NK-92 treated with Interleukin-12 subunit alpha and Interleukin-12 subunit beta, amount 100 ng/mL, for 24 hours (cell line): ENCODE data around the gene SPANXN3.
"Not testable (repeated sequence)": the region's sequence is repeated elsewhere in the genome, so short reads cannot be mapped to it uniquely, and the experiment has no call there.

Experiments used
- DNase-seq: peaks from one replicate; lab custom pipeline; 2025; lab: John Stamatoyannopoulos, UW

The SPANXN3 gene, protein sequence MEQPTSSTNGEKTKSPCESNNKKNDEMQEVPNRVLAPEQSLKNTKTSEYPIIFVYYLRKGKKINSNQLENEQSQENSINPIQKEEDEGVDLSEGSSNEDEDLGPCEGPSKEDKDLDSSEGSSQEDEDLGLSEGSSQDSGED

DNA sequence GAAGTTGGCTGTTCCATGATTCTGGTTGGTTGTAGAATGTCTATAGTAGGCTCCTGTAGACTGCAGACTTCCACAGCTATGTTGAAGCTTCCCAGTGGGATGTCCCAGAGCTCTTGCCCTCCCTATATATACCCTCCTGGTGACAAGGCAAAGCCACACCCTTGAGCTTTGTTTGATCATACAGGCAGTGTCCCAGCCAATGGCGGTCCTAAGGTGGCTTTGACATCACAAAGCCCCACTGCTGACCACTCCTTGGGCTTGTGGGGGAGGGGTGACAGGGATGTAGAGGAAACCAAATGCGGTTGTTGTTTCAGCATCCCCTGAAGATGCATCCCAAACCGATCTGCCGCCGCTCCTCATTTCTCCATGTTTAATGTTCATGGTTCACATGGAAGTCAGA, at the start of gene SPANXN3:
Gene SPANXN3 (minus strand): TSS at position 101 of the 400 bp plus-strand sequence. CDS start 84 bp downstream, at position 17.
- DNase-seq = not testable (repeated sequence)

- no peak for DNase-seq
Observed at GRCh38 chrX:143536176-143536575, 18.9 kb upstream of the SPANXN3 start.

GRCh38 chrX:143502196-143502595, 15.1 kb downstream of the SPANXN3 start:
- not testable (repeated sequence) for DNase-seq

- no peak for DNase-seq
Observed at GRCh38 chrX:143500751-143501150, 16.5 kb downstream of the SPANXN3 start.

- DNase-seq = no peak
Observed at GRCh38 chrX:143486105-143486504, 31.2 kb downstream of the SPANXN3 start.

GRCh38 chrX:143476751-143477150, 40.5 kb downstream of the SPANXN3 start:
- DNase-seq = no peak

DNA sequence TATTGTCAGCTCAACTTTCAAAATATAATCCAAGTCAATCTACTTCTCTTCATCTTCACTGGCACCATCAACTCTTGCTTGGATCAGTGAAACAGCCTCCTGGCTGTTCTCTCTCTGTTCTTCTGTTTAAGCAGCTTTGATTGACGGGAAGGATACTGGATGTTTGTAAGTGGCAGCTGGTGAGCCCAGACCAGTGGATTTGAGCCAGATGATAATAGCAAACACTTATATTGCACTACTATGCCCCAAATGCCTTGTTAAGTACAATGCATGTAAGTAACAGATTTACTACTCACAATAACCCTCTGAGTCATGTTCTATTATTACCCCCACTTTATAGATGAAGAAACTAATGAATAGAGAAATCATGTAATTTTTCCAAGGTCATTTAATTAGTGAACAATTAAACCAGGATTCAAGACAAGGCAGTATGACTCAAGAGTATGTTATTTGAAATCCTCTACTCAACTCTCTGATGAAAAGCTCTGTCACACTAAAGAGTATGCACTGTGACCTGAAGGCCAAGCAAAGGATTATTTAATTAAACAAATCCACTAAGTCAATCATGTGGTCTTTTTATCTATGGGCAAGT, 44.8 kb downstream of the SPANXN3 start:
- DNase-seq = no peak

DNA sequence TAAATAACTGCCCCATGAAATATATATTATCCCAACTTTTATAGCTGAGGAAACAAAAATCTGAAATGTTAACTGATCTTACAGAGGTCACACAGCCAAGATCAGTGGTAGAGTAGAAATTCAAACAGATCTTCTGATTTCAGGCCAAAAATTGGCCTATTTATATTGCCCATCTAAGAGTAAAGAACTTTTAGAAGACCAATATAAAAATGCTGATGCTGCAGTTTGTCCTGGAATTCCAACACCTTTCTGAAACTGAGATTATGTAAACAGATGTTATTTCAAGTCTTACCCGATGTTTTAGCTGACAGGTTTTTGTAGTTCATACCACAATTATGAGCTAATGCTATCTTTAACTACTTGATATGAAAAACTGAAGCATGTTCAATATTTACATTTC, 51.1 kb downstream of the SPANXN3 start:
- DNase-seq = no peak

GRCh38 chrX:143462696-143463095, 54.6 kb downstream of the SPANXN3 start:
- no peak for DNase-seq

DNA sequence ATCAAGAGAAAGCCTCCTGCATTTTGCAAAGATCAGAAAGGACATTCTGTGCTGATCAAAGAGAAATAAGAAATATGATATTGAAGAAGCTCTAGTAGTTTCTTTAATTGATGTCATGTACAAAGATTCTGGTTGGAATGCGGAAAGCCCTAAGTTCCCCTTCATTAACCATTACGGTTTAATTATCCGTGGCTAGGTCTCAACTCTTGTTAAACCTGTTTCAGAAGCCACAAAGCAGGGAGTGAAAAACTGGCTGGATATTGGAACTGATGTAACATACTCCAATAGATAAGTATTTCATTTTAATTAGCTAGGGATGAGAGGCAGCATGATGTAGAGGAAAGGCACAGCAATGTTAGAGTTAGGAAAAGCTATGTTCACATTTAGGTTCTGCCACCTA, 55.7 kb downstream of the SPANXN3 start:
- DNase-seq = no peak
